Ovary (tissue), 9 donors: ENCODE results near the gene KCNMB2. TPM values are rescaled to one million over a fixed set of nuclear protein-coding genes. Genes with fewer than 3 reads are reported as not detected.

ENCODE experiments used
- DNase-seq, 5 donors: peaks; one replicate each; pipeline ENCODE4 v3.0.0-alpha.2; 2019 to 2020
- H3K27ac ChIP-seq, 2 donors: fragments of 200-600 bp; one replicate each; pipeline versions ENCODE4 v1.5.1 to v1.8.0; 2019 to 2022
- H3K27me3 ChIP-seq: fragments of 200-600 bp; one replicate; pipeline ENCODE4 v1.8.0; 2022
- H3K36me3 ChIP-seq: fragments of 200-600 bp; sonication (generic); one replicate; pipeline ENCODE4 v1.5.1; 2019
- H3K4me1 ChIP-seq: one replicate; pipeline ENCODE4 v1.8.1; 2013; ENCODE audit warnings: mild to moderate bottlenecking, moderate library complexity; ENCODE audit not compliant: insufficient read depth
- H3K4me3 ChIP-seq: fragments of 200-600 bp; sonication (generic); one replicate; pipeline ENCODE4 v1.5.1; 2017
- H3K9me3 ChIP-seq, 2 donors: fragments of 200-600 bp in 1 of 2; sonication (generic) in 1 of 2; one replicate each; pipeline versions ENCODE4 v1.5.1 to v1.8.1; 2013 to 2019; ENCODE audit warnings: mild to moderate bottlenecking in 1 of 2, moderate library complexity in 1 of 2
- CTCF ChIP-seq, 3 donors: fragments of 450-650 bp in 2 of 3; fragments of 200-600 bp in 1 of 3; IDR thresholded peaks; one replicate each; pipeline versions ENCODE4 v1.5.1 to v1.8.0; 2016 to 2022; ENCODE audit warnings: antibody characterized with exemption in 3 of 3, mild to moderate bottlenecking in 1 of 3
- EP300 ChIP-seq: sonication (generic); formaldehyde crosslinking; IDR thresholded peaks from one replicate; pipeline ENCODE4 v1.6.1; 2017; ENCODE audit warnings: antibody characterized with exemption
- POLR2A ChIP-seq: fragments of 450-650 bp; IDR thresholded peaks from one replicate; pipeline ENCODE4 v1.6.1; 2017; ENCODE audit warnings: antibody characterized with exemption, mild to moderate bottlenecking, moderate library complexity
- WGBS, 3 donors: extraction: QIAGEN DNeasy Blood & Tissue Kit in 1 of 3; methylation state at CpG; one replicate each; pipeline versions ENCODE4 v1.1.5 to v1.1.7; 2013 to 2017; 5-methylcytosine and 5-hydroxymethylcytosine counted together
- intact Hi-C, 4 donors: fragments of 100-400 bp; cut with DNase I; formaldehyde crosslinking; loops; one replicate each; pipeline versions ENCODE4 v1.11.0 to v1.15.1; 2022 to 2023
- polyA plus RNA-seq, 2 donors: library from polyadenylated mRNA; stranded (reverse); fragments of 200-250 nt in 1 of 2; fragments of 350-450 nt in 1 of 2; fragmentation: Illumina TruSeq in 1 of 2; extraction: RNeasy Lipid Tissue Mini Kit (QIAGEN cat#74804) in 1 of 2; gene quantifications; one replicate each; pipeline ENCODE4 v1.2.3, GENCODE V29; 2013 to 2014
- total RNA-seq, 7 donors: library from RNA; depleted of rRNA in 2 of 7; stranded (reverse); fragments of >200 nt in 2 of 7; fragmentation: NEBNext Ultra II Directional in 3 of 7; extraction: Animal tissue kit (Norgen Biotek cat#: 25700) in 3 of 7; gene quantifications; one replicate each; pipeline versions ENCODE4 v1.1.0 to v1.2.4, GENCODE V29; 2016 to 2023
- donor health status: DM: no; HTN: no; CAD: no; lungs with moderate emphysema.
- donor health status: DM: no; HTN: no; CAD: no.
- donor health status: Bipolar disorder and iron deficiency.
- donor health status: DM: yes; HTN: yes; CAD: no.
- donor health status: DM: no; HTN: no; CAD: no.
- donor health status: DM: yes; HTN: yes; CAD: no.

Gene KCNMB2
- total and polyA plus RNA-seq, 9 donors, result 5.7 to 11.6 (median 7.5) TPM

- DNase-seq, result peak in 4 of 5 donors; percentile 31 to 56 (median 39)
- Histone ChIP-seq H3K36me3 (no peaks in the 10 kb centered on the region), H3K9me3 (no peaks in the 10 kb centered on the region), H3K4me1 (peaks cover 4% of the 10 kb centered on the region), H3K27me3 (no peaks in the 10 kb centered on the region), H3K27ac (no peak overlapping the region), H3K4me3 (no peak overlapping the region)
- intact Hi-C loops, result no loop called here
- WGBS, 3 donors, result 30 to 36% (median 34%) methylated on average over 9 of the region's 9 CpGs
- TF ChIP-seq EP300 (no peak), POLR2A (no peak), CTCF (IDR thresholded peaks at IDR 0.05) (no peak)
Observed at GRCh38 chr3:178676942-178677790, 140.9 kb downstream of the KCNMB2 start.

- Histone ChIP-seq H3K4me3 (no peak overlapping the region), H3K27me3 (no peaks in the 10 kb centered on the region), H3K4me1 (peaks cover 4% of the 10 kb centered on the region), H3K9me3 (no peaks in the 10 kb centered on the region), H3K27ac (no peak overlapping the region), H3K36me3 (no peaks in the 10 kb centered on the region)
- WGBS, 3 donors, result 30 to 45% (median 31%) methylated on average over 2 of the region's 2 CpGs
- intact Hi-C loops, result no loop called here
- TF ChIP-seq EP300 (no peak), CTCF (IDR thresholded peaks at IDR 0.05) (no peak), POLR2A (no peak)
- no peak for DNase-seq
Observed at GRCh38 chr3:178677961-178678360, 141.7 kb downstream of the KCNMB2 start.

GRCh38 chr3:178680037-178680436 lies 143.8 kb downstream of the KCNMB2 start:
- Histone ChIP-seq H3K4me3 (no peak overlapping the region), H3K4me1 (peaks cover 4% of the 10 kb centered on the region), H3K27ac (no peak overlapping the region), H3K9me3 (no peaks in the 10 kb centered on the region), H3K36me3 (no peaks in the 10 kb centered on the region), H3K27me3 (no peaks in the 10 kb centered on the region)
- intact Hi-C loops, result no loop called here
- WGBS, 3 donors, result 49 to 54% (median 51%) methylated on average over 3 of the region's 3 CpGs
- no peak for DNase-seq
- TF ChIP-seq EP300 (no peak), POLR2A (no peak), CTCF (IDR thresholded peaks at IDR 0.05) (no peak)

GRCh38 chr3:178680489-178680888 lies 144.3 kb downstream of the KCNMB2 start:
- WGBS, 3 donors, result 91 to 95% (median 92%) methylated on average over 2 of the region's 2 CpGs
- Histone ChIP-seq H3K27ac (no peak overlapping the region), H3K9me3 (no peaks in the 10 kb centered on the region), H3K4me3 (no peak overlapping the region), H3K36me3 (no peaks in the 10 kb centered on the region), H3K27me3 (no peaks in the 10 kb centered on the region), H3K4me1 (peaks cover 4% of the 10 kb centered on the region)
- no peak for TF ChIP-seq CTCF (IDR thresholded peaks at IDR 0.05)
- TF ChIP-seq POLR2A, result no peak
- TF ChIP-seq EP300, result no peak
- intact Hi-C loops, result no loop called here
- DNase-seq, result no peak
